Stimulated activated CD8-positive, alpha-beta memory T cell treated with anti-CD3 and anti-CD28 coated beads, Interleukin-15, amount 100 ng/mL, for 24 hours (primary cell): ENCODE results near the gene TP53I11.

ENCODE experiments used
- DNase-seq: peaks from one replicate; pipeline ENCODE4 v3.0.0-alpha.2; 2020; ENCODE audit warnings: low read depth

The TP53I11 gene, protein sequence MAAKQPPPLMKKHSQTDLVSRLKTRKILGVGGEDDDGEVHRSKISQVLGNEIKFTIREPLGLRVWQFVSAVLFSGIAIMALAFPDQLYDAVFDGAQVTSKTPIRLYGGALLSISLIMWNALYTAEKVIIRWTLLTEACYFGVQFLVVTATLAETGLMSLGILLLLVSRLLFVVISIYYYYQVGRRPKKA

DNA sequence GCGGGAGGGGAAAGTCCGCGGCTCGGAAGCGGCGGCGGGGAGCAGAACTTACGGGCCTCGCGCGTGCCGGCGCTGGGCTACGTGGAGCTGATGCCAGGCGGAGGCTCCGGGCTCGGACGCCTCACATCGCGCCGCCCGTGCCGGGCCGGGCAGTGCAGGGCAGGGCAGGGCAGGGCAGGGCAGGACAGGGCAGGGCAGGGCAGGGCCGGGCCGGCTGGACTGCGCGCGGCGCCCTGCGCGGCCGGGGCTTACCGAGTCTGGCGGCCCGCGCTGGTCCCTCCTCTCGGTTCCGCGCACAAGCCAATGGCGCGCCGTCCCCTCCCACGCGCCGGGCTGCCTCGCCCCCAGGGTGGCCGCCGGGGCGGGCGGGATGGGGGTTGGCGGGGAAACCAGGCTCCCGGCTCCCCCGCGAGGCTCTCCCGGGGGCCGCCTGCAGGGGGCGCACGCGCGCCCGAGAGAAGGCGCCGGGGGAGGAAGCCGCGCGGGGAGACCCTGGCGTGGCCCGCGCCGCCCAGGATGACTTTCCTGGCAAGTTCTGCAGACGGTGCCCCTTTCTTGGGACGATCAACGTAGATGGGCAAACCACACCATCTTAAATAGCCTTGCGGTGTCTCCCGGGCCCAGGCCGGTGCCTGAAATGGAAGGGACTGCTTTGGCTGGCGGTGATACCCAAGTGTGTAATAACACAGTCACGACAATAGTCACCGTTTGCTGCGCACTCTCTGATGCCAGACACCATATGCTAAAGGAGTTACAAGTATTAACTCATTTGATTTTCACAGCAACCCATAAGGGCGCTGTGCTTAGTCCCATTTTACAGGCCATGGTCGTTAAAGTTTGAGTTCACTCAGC is at the start of gene TP53I11:
Gene TP53I11, minus strand, starts transcription at position 259 of the 852 bp plus-strand sequence. CDS start 12,548 bp downstream, outside the sequence.
- DNase-seq = peak; percentile 19

DNA sequence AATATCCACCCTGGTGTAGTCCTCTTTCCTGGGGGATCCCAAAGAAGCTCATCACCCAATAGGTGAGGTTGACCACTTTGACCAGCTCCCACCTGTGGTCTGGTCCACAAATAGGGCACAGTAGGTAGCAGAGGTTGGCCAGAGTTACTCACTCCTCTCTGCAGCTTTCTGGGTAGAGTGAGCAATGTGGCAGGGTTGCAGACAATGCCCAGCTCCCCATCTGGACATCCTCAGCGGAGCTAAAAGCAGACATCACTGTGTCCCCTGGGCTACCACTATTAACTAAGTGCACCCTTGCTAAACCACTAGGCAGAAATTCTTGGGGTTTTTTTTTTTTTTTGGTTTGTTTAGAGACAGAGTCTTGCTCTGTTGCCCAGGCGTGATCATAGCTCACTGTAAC is 48.4 kb upstream of the TP53I11 start:
- no peak for DNase-seq

DNA sequence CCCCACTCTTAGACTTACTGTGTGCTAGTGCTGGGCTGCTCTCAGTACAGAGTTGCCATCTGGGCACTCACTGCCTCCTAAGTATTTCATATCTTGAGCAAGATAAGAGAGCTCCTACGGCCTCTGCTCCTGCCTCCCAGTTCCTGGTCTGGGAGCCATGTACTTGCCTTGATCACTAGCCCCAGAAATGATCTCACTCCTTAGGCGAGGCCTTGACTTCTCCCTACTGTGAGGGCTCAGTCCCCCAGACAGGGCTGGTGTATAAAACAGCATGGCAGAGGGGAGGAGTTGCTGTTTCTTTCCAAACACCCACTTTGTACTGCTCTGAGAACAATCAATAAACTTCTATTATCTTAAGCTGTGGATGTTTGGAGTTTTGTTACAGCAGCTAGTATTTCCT is 47.4 kb upstream of the TP53I11 start:
- DNase-seq = no peak

DNA sequence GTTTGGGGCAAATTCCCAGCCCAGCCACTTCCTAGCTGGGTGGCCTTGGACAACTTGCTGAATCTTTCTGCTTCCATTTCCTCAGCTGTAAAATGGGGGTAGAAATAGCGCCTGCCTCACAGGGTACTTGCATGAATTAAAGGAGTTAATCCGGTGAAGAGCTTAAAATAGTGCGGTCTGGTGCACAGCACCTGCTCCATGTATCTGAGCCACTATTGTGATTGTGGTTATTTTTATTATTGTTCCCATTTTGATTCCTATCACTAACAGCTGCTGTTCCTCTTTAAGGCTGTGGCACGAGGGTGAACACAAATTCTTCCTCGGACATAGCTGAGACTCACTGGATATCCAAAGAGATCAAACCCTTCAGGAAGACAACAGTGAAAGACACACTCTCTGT is 46.9 kb upstream of the TP53I11 start:
- no peak for DNase-seq

DNA sequence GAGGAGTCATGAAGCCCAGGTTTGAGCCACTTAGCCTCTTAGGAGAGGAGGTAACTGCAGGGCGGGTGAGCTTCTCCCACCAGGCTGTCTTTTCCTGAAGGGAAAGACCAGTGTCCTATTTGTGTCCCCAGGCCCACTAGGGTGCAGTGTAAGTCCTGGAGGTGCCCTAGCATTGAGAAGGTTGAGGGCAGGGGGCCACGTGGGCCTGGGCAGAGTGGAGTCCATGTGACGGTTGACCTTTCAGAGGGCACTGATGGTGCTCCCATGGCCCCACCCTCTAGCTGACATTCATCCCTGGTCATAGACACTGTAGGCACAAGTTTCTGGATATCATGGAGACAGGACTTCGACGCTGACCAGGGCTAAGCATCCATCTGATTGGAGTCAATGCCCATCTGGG is 44.1 kb upstream of the TP53I11 start:
- no peak for DNase-seq

DNA sequence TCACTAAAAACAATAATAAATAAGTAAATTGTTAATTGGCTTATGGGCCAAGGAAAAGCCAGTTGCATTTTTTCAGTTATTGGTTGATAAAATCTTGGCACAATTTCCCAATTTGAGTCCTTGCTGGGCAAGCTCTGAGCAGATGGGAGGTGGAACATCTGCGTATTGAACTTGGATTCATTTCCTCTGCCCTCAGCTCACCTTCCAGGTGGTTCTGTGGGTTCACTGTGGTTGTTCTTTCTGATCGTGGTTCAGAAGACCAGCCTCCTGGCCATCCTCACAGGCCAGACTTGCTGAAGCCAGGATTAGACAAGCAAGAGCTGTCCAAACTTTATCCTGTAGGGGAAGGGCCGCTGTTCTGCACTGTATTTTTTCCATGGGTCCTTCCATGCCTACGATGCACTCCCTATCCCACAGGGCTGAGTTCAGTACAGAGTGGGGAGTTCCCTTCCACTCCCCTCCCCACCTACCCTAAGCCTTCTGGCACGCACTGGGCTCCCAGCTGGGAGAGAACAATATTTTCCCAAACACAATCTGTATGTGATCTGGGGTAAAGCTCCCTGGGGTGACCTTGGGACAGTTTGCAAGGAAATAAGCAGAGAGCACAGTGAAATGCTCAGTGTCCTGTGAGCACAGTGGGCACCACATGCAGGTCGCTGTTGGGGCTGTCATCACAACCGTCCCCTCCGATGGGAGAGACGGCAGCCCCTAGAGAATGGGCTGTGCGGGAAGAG is 43.5 kb upstream of the TP53I11 start:
- no peak for DNase-seq

DNA sequence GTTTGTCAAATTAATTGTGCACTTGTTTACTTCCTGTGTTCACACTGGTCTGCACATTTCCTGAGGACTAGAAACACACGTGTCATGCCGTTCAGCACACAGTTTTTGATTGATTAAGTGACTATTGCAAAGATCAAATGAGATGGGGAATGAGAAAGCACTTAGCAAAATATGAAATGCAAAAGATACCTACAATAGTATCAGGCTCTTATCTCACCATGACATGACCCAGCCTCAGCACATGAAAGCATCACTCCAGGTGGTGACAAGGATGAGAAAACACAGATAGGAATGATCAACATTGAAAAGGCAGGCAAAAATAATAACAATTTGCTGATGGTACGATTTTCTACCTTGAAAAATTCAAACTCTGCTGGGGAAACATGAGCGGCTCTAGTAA is 42.1 kb upstream of the TP53I11 start:
- no peak for DNase-seq

DNA sequence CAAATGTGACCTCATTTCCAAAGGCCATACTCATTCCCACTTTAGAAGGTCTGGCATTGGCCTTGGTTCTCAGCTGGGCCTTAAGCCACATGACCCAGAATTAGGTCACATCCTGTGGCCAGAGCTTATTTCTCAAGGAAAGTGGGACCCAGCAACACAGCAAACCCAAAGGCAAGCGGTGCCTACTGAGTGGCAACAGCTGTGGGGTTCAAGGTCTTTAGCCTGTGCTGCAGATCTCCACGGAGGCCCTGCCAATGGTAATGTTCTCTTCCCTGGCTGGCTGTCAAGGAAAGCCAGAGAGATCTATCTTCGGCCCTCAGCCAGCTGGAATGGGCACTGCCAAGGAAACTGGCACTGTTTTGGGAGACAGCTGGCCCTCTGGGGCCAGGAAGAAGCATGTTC is 41.5 kb upstream of the TP53I11 start:
- no peak for DNase-seq

DNA sequence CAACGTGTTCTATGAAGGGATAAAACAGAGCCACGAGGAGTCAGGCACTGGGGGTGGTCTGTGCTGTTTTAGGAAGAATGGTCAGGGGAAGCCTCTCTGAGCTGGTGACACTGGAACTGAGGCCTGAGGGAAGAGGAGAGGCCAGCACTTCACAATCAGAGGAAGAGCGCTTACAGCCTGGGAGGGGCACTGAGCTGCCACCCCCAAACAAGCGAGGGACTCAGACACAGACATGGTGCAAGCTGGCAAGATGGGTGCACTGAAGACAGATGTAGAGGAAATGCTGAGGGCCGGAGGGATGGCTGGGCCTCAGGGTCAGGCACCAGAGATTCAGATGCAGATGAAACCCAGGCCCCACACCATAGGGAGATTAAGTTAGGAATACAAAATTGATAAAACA is 40.0 kb upstream of the TP53I11 start:
- DNase-seq = no peak

DNA sequence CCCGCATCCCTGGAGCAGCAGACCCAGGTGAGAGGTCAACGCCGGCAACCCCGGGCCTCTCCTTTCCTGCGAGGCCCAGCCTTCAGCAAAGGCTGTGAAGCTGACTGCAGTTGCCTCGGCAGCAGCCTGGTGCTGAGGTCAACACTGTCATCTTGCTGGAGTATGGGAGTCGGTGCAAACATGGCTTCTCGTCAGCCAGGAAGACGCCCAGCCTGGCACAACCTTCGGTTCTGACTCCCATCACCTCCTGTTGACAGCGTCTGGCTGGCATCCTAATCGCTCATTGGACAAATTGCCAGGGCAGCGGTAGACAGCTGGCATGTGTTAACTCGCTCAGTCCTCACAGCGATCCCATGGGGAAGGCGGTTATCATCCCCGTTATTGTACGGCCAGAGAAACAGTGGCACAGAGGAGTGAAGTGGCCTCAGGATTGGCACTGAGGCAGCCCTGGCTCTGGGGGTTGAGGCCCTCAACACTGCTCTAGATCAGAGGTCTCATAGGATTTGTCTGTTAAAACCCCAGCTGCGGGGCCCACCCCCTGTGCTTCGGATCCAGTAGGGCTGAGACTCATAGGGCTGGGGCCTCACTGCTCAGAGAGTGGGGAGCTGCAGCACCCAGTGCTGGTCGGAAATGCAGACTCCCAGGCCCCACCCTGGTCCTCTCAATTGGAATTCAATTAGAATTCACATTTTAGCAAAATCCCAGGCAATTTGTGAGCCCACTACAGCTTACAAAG is 39.3 kb upstream of the TP53I11 start:
- no peak for DNase-seq

DNA sequence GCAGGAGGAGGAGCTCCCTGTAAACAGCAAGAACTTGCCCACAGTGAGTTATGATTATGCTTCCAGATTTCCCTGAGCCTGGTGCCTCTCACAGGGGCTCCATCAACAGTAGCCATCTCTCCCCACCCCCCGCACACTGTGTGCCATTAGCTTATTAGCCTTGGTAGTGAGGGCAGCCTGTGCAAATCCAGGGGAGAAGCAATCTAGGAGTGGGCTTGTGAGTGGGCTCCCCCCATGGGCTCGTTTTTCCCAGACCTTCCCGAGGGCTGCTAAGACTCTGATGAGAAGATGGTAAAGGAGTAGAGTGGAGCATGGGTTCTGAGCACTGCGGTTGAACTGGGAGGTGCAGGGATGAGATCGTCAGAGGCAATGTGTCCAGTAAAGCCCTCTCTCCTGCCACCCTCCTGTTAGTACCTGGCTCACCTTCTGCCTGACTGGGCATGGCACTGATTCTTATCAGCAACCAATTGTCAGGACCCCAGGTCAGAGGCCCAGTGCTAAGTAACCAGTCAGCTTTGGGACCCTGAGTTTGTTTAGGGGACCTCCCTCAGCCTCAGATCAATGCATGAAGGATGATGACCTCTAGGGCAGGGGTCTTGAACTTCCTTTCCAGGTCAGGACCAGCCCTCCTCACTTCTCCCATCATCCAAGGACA is 38.4 kb upstream of the TP53I11 start:
- no peak for DNase-seq

DNA sequence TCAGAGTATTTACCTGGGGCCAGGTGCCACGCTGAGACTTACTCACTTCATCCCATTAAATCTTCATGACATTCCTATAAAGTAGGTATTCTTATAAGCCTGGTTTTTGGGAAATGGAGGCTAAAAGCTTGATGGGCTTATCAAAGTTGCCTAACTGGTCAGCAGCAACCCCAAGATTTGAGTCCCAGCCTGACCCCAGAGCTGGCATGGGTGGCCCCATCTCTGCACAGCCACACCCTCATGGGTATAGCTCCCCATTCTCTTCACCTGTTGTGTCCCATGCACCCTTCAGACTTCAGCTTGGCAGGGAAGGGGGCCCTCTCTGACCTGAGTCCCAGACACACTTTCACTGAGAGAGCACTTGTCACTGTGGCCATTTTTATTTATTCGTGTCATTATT is 37.4 kb upstream of the TP53I11 start:
- no peak for DNase-seq

DNA sequence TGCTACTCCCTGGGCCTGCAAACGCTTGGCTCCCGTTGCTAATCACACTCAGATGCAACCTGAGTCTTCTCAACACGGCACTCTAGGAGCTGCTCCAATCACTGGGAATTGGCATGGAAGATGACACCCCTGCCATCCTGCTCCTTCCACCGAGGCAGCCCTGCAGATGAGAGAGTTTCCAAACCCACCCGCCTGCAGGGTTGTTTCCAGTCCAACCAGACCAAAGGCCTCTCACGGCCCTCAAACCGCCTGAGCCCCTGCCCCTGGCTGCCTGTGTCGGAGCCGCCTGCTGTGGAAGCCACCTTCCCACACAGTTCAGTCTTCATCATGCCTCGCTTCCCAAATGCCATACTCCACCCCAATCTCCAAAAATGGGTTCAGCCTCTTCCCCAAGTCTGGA is 36.8 kb upstream of the TP53I11 start:
- no peak for DNase-seq

DNA sequence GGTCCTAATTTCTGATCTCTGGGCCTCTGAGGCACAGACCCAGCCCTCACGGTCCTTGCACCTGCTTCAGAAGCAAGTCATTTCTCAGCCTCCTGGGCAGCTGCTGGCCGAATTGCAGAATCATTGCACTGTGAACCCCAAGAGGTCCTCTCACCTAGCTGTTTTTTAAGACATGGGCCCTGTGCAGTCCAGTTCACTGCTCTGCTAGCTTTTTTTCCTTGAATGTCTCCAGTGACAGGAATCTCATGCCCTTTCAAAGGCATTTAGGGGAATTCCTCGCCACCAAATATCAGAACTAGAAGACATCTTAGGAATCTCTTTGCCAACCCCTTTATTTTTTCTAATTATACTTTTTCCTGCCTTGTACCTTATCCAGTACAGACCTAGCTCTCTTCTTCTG is 35.6 kb upstream of the TP53I11 start:
- DNase-seq = no peak

DNA sequence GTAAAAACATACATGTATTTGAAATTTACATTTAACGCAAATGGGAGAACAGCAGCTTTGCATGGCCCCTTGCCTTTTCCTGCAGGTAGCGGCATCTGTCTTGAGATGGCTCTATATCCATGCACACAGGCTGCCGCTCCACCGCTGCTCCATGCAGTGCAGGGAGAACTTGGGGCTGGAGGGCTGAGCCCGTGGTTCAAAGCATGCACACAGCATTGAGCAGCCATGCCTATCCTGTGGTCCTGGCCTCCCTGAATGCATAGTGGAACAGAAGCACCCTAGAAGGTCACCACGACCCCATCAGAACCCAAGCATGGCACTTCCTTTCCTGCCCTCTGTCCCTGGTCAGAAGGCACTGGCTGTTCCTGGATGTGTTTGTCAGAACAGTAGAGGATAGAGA is 35.0 kb upstream of the TP53I11 start:
- no peak for DNase-seq

DNA sequence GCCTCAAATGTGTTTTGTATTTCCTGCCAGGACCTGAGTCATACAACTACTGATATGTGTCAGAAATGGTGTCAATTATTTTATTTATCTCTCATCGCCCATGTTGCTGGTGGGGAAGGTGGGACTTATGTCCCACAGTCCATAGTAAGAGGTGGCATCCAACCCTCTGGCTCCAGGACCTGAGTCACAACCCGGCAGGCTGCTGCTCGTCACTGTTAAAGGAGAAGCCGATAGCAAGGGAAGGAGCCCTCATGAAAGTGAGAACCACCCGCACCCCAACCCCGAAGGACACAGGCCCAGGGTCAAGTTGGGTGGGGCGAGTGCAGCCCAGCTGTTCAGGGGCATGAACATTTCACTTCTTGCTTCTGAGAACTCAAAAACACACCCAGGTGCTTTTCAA is 33.1 kb upstream of the TP53I11 start:
- no peak for DNase-seq

DNA sequence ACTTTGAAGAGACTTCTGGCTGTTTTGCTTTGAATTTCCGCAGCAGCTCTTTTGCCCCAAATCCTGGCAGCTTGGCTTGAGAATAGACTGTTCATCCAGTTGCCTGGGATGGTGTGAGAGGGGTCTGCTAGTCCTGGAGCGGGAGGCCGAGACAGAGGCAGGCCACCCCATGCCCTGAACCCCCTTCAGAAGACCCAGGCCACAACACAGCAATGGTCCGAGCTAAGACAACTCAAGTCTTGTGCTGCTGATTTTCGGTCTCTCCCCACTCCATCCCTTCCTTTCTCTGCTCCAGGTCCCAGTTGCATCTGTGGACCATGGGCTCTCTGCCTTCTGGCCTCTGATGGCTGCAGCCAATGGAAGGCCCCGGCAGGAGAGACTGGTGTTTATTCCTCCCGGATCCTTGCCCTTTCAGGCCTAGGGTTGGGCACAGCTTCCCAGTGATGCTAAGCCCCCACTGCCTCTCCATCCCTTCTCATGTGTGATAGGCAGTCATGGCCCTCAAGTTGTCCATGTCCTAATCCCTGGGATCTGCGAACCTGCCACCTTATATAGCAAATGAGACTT is 31.9 kb upstream of the TP53I11 start:
- no peak for DNase-seq

DNA sequence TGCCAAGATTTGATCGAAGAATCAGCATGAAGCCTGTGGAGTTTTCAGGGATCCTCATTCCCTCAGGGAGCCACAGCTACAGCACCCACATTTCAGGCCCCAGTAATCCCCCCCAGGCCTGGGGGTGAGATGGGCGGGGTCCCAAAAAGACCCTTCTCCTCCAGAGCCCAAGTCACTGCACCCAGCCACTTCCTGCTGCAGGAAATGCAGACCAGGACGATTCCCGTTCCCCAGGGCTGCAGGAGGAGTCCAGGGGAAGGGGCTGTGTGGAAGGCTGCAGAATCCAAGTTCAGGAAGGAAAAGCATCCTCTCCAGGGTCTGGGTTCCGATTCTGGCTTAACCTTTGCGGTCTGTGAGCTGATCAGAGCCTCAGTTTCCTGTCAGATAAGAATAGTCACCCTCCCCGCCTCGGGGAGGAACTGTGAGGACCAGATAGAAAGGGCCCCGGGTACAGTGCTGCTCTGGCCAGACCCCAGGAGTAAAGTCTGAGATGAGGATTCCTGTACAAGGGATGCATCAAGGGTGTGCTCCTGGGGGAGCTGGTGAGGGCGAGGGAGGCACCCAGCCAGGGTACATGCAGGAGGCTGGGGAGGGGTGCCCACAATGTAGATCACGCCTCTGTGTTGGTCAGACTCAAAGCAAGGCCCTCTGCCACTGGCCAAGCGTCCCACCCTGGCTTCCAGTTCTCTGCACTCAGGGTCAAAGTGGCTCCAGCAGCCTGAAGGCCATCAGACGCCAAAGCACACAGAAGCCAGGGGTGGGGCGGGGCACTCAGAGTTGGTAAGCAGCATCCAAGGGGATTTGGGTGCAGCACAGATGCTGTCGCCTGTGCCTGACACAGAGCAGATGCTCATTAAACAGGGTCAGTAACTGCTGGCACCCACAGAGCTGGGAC is 30.1 kb upstream of the TP53I11 start:
- DNase-seq = no peak

DNA sequence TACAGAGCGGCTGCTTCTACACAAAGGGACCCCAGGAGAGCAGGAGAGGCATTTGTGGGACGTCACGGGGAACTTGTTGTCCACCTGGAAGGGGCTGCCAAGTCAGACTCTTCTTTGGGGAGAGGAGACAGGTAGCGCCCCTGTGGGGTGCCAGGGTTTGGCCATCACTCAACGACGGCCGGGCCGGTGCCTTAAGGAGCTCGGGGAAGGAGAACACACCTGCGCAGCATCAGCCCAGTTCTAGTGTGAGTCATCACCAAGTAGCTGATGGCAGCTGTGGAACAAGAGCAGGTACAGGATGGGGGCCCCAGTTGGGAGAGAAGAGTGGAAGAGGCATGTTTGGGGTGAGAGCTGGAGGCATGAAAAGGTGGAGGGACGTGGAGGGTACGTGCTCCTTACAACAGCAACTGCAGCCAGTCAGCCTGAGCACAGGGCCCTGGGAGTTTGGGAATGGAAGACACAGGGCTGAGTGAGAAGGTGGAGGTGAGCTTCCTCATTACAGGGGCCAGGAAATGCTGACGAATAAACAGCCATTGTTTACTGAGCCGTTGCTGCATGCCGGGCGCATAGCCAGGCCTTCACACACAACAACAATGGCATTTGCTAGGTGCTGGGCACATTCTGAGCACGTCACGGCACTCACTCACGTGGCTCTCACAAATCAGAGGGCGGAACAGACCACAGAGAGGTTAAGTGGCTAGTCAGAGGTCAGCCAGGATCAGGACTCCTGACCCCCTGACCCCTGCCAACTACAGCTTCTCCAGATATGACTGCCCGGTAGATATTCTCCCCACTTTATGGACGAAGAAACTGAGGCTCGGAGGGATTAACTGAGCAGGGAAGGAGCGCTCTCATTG is 29.1 kb upstream of the TP53I11 start:
- no peak for DNase-seq

DNA sequence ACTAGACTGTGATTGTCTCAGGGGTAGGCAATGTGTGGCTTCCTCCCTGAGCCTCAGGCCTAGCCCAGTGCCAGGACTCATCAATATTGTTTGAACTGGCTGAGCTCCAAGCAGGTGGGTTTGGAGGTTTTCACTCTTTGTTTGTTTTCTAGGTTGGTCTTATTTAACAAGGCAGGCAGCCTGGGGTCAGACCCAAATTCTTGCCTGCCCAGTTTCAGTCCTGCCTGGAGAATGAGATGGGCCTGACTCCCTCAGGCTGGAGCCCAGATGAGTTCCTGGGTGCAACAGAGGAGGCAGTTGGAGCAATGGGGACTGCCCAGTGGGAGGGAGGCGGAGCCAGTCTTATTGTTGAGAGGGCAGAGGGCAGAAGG is 28.3 kb upstream of the TP53I11 start:
- DNase-seq = no peak
